Right renal cortex interstitium (tissue), 3 donors: Measurements from ENCODE around the gene FLRT2. TPM values are rescaled to one million over a fixed set of nuclear protein-coding genes. Genes with fewer than 3 reads are reported as not detected.

Source experiments
- DNase-seq, 3 donors: peaks; one replicate each; pipeline ENCODE4 v3.0.0-alpha.2; 2013; ENCODE audit warnings: low read depth in 3 of 3, low spot score in 2 of 3
- polyA plus RNA-seq, 3 donors: library from polyadenylated mRNA; unstranded; fragments of 120-200 nt; gene quantifications; one replicate each; pipeline ENCODE4 v1.2.1, GENCODE V29; 2013; ENCODE audit not compliant: insufficient read length in 3 of 3

The FLRT2 gene
- polyA plus RNA-seq, 3 donors = 243 to 266 (median 259) TPM

DNA sequence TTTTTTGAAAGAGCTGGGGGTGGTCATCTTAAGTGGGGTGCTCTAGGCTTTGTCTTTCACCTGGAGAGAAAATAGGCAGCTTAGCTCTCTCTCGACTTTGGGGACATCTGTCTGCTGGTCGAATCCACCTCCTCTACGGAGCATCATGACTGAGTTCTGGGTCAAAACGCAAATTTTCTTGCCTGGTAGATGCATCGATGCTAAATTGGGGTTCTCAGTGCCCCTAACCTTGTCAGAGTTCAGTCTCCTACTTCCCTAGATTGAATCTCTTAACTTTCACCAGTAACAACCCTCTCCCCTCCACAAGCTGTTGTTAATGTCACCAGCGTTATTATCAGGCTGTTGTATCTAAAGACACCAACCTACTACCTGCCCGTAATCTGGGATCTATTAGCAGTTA lies 682 bp downstream of the FLRT2 start:
- peak in 1 of 3 donors; percentile 10 for DNase-seq

- peak in 2 of 3 donors; percentile 62 to 64 for DNase-seq
Measured at GRCh38 chr14:85531141-85531586, 1.2 kb downstream of the FLRT2 start.

DNA sequence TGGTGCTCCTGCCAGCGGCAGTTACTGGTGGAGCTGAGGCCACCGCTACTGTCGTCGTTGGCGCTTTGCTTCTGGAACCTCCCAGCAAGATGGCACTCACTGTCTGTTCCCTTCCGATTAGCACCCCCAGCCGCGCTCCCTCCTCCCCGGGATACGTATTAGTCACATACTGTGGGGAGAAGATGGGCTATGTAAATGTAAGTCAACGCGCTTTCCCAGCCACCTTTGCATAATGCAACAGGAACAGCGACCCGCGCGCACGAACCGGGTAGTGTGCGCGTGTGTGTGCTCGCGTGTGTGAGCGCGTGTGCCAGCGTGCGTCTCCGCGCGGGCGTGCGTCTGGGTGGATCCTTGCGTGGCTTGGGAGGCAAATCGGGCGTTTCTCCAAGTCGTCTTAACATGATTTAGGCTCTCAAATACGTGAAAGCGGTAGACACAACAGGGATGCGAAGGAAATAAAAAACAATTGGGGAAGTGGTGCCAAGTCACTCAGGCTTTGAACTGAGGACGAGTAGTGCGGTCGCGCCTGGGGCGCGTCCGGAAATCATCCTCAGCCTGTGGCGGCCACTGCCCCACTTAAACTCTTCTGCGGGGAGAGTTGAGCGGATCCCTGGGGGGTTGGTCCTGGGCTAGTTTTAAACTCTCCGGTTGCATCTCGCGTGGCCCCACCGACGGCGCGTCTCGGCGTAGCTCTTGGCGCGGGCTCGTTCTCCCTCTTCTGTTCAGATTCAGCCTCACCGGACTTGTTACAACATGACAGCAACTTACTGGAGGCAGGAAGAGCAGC lies 1.8 kb downstream of the FLRT2 start:
- DNase-seq = peak in 2 of 3 donors; percentile 65

DNA sequence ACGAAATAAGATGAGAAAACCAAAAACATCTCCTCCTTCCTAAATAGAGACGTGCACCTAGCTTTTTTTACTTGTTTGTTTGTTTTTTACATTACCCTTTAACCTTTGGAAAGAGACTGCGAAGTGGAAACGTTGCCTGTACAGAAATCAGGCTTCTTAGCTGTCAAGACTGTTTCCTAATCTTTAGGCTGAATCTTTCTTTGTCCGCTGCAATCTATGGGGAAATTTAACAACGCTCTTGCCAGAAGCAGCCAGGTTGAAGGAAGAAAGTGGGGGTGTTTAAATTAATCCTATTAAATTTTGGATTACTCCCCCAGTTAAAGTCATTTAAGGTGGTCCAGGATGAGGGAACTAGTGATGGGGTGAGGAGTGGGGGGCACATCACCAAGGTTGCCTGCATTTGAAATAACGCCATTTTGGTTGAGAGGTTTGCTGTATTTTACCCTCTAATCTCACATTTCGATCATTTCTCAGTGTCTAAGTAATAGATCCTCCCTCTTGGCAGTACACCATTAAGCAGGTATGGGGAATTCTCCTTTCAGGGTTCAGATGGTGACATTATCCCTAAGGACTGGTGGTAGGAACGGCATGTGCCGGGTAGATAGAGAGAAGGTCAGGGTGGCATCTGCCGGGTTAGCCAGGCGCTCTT lies 2.6 kb downstream of the FLRT2 start:
- DNase-seq = peak in 1 of 3 donors; percentile 63

DNA sequence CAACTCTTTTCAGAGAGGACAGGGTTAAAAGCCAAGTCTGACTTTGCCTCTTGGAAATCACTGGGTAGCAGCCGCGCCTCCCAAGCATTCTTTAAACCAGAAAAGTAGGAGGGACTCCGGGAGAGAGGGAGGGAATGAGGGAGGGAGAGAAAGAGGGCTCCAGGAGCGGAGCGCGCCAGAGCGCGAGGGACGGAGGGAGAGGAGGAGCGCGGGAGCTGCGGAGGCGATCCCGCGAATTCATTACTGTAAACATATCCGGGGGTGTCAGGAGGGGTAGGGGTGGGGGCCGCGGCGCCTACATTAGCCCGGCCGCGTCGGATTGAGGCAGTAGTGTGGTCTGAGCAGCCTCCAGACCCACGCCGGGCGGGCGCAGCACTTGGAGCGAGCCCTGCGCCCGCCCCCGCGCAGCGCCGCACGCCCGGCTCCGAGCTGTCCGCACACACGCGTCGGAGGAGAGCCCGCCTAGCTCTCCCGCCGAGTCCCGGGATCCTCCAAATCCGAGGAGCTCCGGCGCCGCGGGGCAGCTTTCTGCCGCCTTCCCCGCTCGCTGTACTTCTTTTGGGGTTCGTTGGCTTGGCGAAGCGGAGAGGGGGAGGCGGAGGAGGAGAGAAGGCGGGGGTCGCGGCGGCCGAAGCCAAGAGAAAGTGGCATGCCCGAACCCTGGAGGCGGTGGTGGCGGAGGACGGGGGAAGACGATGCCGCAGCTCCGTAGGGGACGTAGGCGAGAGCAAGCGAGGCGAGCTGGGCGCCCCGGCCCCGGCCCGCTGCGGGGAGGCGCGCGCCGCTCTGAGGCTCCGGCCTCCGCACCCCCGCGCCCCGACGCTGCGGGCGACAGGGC lies 3.3 kb downstream of the FLRT2 start:
- peak in 2 of 3 donors; percentile 66 to 70 for DNase-seq

DNA sequence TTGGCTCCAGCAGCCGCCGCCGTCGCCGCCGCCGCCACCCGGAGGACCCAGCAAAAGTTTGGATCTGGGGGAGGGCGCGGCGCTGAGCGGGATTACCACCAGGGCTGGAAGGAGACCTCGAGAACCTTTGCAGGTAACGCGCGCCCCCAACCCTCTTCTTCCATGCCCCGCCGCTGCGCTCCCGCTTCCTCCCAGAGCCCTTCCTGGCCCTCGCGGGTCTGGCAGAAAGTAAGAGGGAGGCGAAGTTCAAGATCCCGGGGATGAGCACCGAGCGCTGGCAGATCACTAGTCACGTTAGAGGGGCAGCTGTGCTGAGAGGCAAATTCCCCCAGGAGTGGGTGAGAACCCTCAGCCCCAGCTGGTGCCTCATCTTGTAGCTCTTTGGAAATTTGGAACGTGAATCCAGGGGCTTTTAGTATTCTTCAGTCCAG lies 3.9 kb downstream of the FLRT2 start:
- DNase-seq = no peak

DNA sequence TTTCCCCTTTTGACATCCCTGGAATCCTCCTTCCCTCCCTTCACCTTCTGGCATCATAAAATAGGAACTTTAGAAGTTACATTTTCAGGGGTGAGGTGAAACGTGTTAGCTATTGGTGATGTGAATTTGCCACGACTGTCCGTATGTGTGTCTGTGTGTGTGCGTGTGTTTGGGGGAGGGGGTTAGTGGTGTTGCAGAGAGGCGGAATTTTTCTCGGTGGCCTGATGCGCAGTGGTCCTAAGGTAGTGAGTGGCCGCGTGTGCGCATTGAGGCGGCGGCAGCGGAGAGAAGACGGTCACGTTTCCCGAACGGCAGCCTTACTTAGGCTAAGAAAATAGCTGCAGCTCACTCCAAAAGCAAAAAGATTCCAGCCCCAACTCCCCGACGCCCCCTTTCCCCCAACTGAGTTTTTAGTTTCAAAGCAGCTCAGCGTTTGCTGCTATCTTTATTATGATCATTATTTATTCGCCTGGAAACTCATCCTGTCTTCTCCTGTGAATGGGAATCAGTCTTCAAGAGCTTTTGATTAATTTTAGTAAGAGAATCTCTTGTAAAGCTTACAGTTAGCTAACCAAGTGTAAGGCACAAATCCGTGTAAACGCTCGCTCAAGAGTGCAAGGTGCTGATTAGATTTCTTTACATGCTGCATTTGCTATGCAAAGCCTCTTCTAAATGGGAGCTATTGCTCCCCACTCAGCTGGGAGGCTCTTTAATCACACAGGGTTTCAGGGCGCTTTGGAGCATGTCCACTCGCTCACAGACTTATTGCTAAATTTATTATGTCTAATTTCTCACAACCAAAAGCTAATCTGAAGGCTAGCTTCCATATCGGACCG lies 4.7 kb downstream of the FLRT2 start:
- peak in 2 of 3 donors; percentile 10 to 41 for DNase-seq

- DNase-seq = peak in 2 of 3 donors; percentile 9 to 29
Measured at GRCh38 chr14:85535321-85535720, 5.4 kb downstream of the FLRT2 start.

GRCh38 chr14:85535991-85536832 lies 6.3 kb downstream of the FLRT2 start:
- DNase-seq = peak in 2 of 3 donors; percentile 34 to 43

GRCh38 chr14:85536833-85537190 lies 6.9 kb downstream of the FLRT2 start:
- peak in 2 of 3 donors; percentile 36 to 62 for DNase-seq

DNA sequence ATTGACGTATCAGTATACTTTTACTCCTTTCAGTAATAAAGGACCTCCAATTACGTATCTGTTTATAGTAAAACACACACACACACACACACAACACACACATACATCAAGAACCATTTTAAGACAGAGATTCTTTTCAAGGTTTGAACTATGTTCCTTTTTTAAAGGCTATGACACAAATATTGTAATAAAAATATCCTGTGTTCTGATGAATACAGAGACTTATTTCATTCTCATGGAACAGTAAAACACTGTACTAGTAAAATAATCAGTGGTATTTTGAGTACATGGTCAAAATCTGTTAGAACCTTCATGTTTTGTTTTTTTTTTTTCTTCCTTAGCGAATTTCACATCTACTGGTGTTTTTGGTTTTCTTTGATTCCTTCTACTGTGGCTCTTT lies 7.6 kb downstream of the FLRT2 start:
- no peak for DNase-seq

DNA sequence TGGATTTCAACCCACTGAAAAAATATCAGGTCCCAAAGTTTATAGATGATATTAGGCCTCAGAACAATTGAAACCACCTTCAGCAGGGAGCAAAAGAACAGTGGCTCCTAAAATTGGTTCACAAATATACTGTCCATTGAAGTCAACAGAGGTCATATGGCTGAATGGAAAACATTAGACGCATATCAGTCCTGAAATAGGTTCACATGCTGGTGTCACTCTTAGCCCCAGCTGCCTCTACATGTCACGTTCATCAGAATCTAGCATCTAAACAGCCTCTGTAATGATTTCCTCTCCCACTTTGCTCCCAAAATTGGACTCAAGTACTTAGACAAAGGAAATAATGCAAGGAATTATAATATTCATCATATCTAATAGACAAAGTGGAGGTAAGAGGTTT lies 8.7 kb downstream of the FLRT2 start:
- DNase-seq = no peak

DNA sequence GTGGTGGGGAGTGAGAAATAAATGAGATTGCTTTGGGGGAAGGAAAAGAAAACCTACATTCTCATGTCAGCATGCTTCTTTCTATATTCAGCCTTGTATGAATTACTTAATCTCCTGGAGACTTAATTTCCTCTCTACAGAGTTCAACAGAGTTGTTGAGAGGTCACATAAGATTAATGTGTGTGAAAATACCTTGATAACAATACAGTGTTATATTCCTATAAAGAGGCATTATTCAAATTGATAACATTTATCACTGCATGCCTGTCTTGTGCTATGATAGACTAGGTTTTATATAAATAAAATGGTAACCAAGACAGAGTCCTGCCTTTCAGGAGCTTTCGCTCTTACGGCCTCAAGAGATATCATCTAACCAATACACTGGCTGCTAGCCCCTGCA lies 9.6 kb downstream of the FLRT2 start:
- DNase-seq = no peak

GRCh38 chr14:85542623-85543022 lies 12.7 kb downstream of the FLRT2 start:
- DNase-seq = no peak

- DNase-seq = no peak
Measured at GRCh38 chr14:85545738-85546137, 15.8 kb downstream of the FLRT2 start.

DNA sequence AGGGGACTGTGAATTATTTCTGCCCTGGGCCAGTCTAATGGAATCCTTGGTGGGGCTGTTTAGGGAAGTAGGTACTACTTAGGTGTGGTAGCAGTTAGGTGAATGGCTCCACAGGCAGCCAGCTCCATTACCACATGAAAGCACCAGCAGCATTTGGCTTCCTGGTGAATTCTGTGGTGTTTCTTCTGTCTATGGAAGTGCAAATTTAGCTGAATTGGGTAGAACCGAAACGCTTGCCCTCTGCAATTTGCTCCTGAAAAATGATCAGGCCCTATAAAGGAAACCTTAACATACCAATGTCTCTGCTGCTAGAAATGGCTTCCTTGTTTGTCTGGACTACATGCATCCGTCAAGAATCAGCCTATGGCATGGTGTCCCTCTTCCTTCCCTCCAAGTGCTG lies 16.4 kb downstream of the FLRT2 start:
- DNase-seq = no peak

- DNase-seq = no peak
Measured at GRCh38 chr14:85549697-85550096, 19.8 kb downstream of the FLRT2 start.

DNA sequence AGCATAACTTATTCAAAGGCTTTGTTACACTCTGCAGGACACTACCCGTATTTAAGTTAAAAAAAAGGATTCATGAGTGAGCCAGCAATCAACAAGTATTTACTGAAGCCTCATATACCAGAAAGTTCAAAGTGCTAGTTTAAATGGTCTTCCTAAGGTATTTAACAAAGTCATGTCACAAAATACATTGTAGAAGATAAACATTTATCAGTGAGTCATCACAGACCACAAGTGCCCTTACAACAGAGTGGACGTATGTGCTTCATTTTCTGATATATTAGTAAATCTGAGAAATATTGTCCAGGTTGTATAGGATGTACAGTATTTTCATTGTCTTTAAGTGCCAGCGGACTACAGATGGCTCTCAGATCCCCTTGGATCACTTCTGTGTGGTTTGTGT lies 24.2 kb downstream of the FLRT2 start:
- DNase-seq = no peak

- no peak for DNase-seq
Measured at GRCh38 chr14:85556267-85556666, 26.3 kb downstream of the FLRT2 start.
